ENCODE data around the gene TMEM59. TPM values are rescaled to one million over a fixed set of nuclear protein-coding genes. Genes with fewer than 3 reads are reported as not detected.
A peak's percentile ranks its signal among the peaks of the same experiment; 100 is the strongest.
"Not testable (repeated sequence)": the region's sequence is repeated elsewhere in the genome, so short reads cannot be mapped to it uniquely, and the experiment has no call there.

Gene TMEM59
- total RNA-seq, 1 experiment from 2014 or later = 177 TPM

- DNase-seq (ENCODE audit: low read depth) = peak; percentile 19
Observed at GRCh38 chr1:54053745-54054437, 887 bp upstream of the TMEM59 start.

DNA sequence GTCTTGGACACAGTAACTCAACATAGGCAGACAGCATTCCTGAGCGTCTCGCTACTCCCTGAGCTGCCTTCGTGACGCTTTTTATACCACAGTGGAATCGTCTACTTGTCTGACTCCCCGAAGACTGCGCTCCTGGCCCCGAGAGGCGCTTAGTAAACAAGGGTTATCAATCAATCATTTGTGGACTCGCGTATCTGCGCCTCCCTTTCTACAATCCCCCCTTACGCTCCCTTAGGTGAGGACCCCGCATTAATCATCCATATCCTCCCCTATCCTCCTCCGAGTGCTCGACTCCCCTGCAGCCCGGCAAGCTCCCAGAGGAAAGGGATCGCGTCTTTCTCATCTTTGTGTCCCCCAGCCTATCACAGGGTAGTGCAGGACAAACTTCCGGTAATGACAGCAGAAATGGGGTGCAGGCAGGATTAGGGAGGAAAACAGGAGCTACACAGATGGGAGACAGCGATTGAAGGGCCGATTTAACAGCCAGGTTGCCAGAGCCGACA, 522 bp downstream of the TMEM59 start:
- DNase-seq (ENCODE audit: low read depth) = peak; percentile 52

DNA sequence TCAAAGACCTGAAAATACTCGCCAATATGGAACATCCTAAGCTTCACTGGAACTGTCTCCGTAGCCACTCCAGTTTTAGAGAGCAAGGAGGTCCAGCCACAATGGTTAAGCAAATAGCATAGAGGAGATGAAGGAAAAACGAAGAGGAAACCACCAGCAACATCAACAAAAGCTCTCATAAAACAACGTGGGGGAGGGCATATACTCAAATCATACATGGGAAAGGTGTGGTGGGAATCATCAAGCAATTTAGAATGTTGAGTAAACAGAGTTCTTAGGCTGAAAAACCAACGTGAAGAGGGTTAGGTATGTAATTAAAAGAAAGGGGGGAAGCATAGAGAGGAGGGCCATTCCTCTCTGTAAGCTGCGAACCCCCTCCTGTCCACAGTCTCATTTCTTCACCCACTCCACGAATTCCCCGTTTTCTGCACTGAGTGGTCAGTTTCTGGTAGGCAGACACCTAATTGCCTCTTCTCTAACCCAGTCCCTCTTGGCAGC, 1.0 kb downstream of the TMEM59 start:
- peak; percentile 29 for DNase-seq (ENCODE audit: low read depth)

DNA sequence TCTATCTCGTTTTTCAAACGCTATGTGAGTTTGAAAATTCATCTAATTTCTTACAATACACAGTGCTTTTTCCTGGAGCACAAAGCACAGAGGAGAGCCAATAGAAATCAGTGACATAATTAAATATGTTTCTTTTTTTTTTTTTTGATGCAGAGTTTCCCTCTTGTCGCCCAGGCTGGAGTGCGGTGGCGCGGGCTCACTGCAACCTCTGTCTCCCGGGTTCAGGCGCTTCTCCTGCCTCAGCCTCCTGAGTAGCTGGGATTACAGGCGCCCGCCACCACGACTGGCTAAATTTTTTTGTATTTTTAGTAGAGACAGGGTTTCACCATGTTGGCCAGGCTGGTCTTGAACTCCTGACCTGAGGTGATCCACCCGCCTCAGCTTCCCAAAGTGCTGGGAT, 2.6 kb downstream of the TMEM59 start:
- DNase-seq (ENCODE audit: low read depth) = not testable (repeated sequence)

DNA sequence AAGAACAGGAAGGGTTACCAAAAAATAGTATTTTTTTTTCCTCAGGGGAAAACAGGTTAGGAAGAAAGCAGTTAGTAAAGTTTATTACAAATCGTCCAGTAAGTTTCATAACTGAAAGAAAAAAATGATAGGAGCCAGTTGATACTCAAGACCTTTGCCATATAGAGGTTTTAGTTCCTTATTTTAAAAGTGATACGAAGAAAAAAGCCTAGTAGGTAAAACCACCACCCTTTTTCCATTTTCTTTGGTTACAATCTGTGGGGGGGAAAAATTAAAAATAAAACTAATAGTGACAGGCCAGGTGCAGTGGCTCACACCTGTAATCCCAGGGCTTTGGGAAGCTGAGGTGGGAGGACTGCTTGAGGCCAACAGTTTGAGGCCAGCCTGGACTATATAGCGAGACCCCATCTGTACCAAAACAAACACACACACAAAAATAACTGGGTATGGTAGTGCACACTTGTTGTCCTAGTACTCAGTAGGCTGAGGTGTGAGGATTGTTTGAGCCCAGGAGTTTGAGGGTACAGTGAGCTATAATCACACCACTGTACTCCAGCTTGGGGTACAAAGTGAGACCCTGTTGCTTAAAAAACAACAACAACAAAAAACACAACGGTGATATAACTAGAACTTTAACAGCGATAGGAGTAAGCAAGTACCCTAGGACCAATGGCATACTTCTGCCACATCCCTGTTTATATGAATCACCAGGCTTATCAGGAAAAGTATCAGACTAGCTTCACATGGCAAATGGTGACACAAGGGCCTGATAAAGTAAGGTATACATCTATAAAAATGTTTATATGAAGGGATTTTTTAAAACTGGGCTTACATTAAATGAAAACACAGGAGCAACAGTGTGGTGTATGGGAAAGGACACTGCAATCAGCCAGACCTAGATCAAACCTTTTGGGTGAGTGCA, 5.4 kb downstream of the TMEM59 start:
- no peak for DNase-seq (ENCODE audit: low read depth)

DNA sequence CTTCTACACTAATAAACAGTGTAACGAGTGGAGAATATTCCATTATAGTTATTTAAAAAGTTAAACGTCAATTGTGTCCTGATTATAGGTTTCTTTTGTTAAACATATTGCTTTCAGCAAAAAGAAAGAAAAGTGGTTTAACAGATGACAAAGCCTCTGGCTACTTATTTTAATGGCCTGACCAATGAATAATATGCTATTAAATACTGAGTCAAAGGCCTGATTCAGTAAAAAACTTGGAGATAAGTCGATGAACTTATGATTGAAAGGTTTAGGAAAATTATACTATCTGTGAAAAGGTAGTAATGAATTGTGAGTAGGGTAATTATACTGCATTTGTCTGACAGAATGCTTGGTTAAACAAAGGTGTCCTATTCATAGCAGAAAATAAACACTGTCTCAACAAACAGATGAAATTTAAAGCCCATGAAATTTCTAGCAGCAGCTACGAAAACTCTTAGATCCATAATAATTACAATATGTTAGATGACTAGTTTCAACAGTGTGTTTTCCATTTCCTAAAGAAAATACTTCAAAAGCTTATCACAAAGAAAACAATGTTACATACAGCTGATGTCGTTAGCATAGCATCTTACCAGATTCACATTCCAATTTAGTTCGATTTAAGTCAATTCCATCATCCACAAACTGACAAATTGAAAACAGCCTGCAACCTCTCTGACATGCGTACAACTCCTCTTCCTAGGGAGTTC, 6.2 kb downstream of the TMEM59 start:
- DNase-seq (ENCODE audit: low read depth) = no peak

- DNase-seq (ENCODE audit: low read depth) = no peak
Observed at GRCh38 chr1:54045496-54045895, 7.5 kb downstream of the TMEM59 start.

- DNase-seq (ENCODE audit: low read depth) = no peak
Observed at GRCh38 chr1:54041806-54042205, 11.2 kb downstream of the TMEM59 start.

- DNase-seq (ENCODE audit: low read depth) = no peak
Observed at GRCh38 chr1:54037476-54037875, 15.5 kb downstream of the TMEM59 start.

- no peak for DNase-seq (ENCODE audit: low read depth)
Observed at GRCh38 chr1:54028306-54029251, 24.4 kb downstream of the TMEM59 start.

DNA sequence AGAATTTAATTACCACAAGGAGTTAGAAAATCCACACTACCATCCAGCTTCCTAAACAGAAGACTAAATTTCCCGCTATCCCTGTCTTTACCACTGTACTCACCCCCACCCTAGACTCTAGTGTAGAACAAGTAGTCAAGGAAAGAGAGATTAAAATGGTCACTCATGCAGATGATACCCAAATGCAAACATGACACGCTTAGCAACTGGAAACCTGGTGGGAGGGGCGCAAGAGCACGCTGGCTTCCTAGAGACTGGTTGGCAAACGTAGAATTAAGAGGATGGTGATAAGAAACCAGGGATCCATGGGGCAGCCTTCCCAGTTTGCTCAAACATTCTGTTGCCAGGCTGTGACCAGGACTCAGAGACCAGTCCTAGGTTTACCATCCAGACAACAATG, 25.2 kb downstream of the TMEM59 start:
- no peak for DNase-seq (ENCODE audit: low read depth)

GRCh38 chr1:54024811-54025210, 28.2 kb downstream of the TMEM59 start:
- DNase-seq (ENCODE audit: low read depth) = not testable (repeated sequence)

- no peak for DNase-seq (ENCODE audit: low read depth)
Observed at GRCh38 chr1:54024358-54024757, 28.6 kb downstream of the TMEM59 start.

- not testable (repeated sequence) for DNase-seq (ENCODE audit: low read depth)
Observed at GRCh38 chr1:54019562-54020176, 33.3 kb downstream of the TMEM59 start.

DNA sequence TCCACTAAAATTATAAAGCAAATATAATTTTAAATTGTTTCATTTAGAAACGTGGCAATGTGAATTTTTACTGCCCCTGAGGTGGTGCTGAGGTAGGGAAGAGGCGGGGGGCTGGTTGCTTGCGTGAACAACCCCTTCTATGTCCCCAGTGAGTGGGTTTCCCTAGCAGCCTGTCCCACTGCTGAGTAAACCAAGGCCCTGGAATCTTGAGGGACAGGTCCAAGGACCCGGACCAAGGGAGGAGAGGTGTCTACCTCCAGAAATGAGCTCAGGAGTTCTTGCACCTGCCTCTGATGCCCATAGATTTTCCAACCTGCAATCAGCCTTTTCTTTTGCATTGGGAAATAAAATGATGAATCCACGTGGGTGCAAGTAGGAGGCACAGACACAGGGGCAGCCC, 34.4 kb downstream of the TMEM59 start:
- no peak for DNase-seq (ENCODE audit: low read depth)

DNA sequence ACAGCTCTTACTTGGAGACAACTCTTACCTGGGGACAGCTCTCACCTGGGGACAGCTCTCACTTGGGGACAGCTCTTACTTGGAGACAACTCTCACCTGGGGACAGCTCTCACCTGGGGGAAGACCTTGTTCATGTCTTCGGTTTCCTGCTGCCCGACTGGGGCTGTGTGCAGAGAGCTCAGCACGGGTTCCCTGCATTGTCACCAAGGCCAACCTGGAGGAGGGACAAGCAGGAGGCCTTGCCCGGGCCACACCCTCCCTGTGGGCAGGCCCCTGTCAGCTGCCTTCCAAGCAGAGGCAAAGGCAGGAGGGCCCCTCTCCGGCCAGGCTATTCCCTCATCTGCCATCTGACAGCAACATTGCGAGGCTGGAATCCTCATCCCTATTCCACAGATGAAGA, 35.0 kb downstream of the TMEM59 start, which contains the start of gene LDLRAD1:
TSS of gene LDLRAD1 (minus strand) at position 208 of the 400 bp plus-strand sequence. CDS start at position 134, 74 bp downstream.
- no peak for DNase-seq (ENCODE audit: low read depth)

- DNase-seq (ENCODE audit: low read depth) = peak; percentile 44
Observed at GRCh38 chr1:54016343-54017282, 36.4 kb downstream of the TMEM59 start.

DNA sequence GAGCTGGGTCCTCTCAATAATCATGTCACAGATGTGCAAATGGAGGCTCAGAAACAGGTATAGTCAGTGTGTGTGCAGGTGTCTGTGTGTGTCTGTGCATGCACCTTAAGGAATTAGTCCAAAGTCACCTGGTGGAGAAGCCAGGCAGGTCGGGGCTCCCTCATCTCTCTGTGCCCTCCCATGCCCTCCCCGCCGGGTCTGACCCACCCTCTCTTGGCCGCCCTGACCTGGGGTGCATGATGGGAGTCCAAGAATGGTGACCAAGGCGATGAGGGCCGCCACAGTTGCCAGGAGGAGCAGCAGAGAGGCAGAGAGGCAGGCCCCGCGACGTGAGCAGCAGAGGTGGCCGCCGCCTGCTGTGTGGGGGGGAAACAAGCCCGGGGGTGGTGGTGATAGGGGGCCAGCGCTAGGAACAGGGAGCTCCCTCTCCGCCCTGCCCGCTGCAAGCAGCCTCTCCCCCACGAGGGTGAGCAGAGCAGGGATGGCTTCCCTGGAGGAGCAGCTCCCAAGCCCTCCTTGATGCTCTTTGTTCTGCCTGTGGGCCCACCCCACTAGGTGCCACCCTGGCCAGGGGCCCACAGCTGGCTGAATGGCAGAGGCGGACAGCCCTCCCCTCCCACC, 38.9 kb downstream of the TMEM59 start:
- no peak for DNase-seq (ENCODE audit: low read depth)
